CD4-positive, alpha-beta T cell (primary cell): ENCODE results near the gene XKR7. TPM values are rescaled to one million over a fixed set of nuclear protein-coding genes. Genes with fewer than 3 reads are reported as not detected.

Experiments
- ATAC-seq: fragments of 200-7000 bp; cut with Tn5 transposase; one replicate; pipeline ENCODE4 v1.10.0; 2022; ENCODE audit warnings: mild to moderate bottlenecking; ENCODE audit not compliant: poor library complexity
- CTCF ChIA-PET: fragments of 350-600 bp; sonication (Branson Sonifier 250); formaldehyde crosslinking; loops from one replicate; lab custom pipeline; 2021; ENCODE audit warnings: antibody characterized with exemption, inconsistent platforms; lab: Charles Lee
- POLR2A ChIA-PET: fragments of 350-600 bp; sonication (Branson Sonifier 250); formaldehyde crosslinking; loops from one replicate; lab custom pipeline; 2021; ENCODE audit warnings: antibody characterized with exemption, inconsistent platforms; lab: Charles Lee
- DNase-seq, 14 experiments: peaks; one replicate each; pipeline ENCODE4 v3.0.0-alpha.2; 2013 to 2020; ENCODE audit warnings: mixed read lengths in 2 of 14
- H3K27ac ChIP-seq, 2 donors: one replicate each; pipeline versions ENCODE4 v1.5.1 to v1.7.0; 2013; ENCODE audit warnings: low read length in 2 of 2, low read depth in 1 of 2, mild to moderate bottlenecking in 1 of 2
- H3K27me3 ChIP-seq, 2 experiments: 1 replicate in 1 of 2; 2 replicates in 1 of 2; pipeline versions ENCODE4 v1.6.1 to v1.7.0; 2013; ENCODE audit warnings: low read length in 2 of 2, control low read depth in 1 of 2, mild to moderate bottlenecking in 1 of 2, moderate library complexity in 1 of 2; ENCODE audit not compliant: insufficient read depth in 2 of 2, control insufficient read depth in 1 of 2
- H3K36me3 ChIP-seq: one replicate; pipeline ENCODE4 v1.6.1; 2013; ENCODE audit warnings: low read length, control low read depth; ENCODE audit not compliant: insufficient read depth
- H3K4me1 ChIP-seq: one replicate; pipeline ENCODE4 v1.6.1; 2013; ENCODE audit warnings: low read length, control low read depth; ENCODE audit not compliant: insufficient read depth
- H3K4me3 ChIP-seq: one replicate; pipeline ENCODE4 v1.5.1; 2013; ENCODE audit warnings: mild to moderate bottlenecking, low read length, moderate library complexity
- H3K9me3 ChIP-seq, 2 experiments: 1 replicate in 1 of 2; 2 replicates in 1 of 2; pipeline versions ENCODE4 v1.6.1 to v1.7.0; 2013; ENCODE audit warnings: low read length in 2 of 2, mild to moderate bottlenecking in 2 of 2, control low read depth in 1 of 2, moderate library complexity in 1 of 2; ENCODE audit not compliant: control insufficient read depth in 1 of 2, insufficient read depth in 1 of 2
- H3K27ac Mint-ChIP-seq: one replicate; pipeline ENCODE4 v1.8.0; 2020; ENCODE audit warnings: mixed read lengths
- H3K27me3 Mint-ChIP-seq: one replicate; pipeline ENCODE4 v1.8.0; 2021; ENCODE audit warnings: mixed read lengths
- H3K36me3 Mint-ChIP-seq: one replicate; pipeline ENCODE4 v1.8.0; 2021; ENCODE audit warnings: low read depth, mixed read lengths
- H3K4me1 Mint-ChIP-seq: one replicate; pipeline ENCODE4 v1.8.0; 2021; ENCODE audit warnings: low read depth, mixed read lengths
- H3K4me3 Mint-ChIP-seq: one replicate; pipeline ENCODE4 v1.8.0; 2020; ENCODE audit warnings: mild to moderate bottlenecking, mixed read lengths
- H3K9me3 Mint-ChIP-seq: one replicate; pipeline ENCODE4 v1.8.0; 2020; ENCODE audit warnings: mixed read lengths
- intact Hi-C, 2 experiments: fragments of 100-400 bp; cut with DNase I in 1 of 2; cut with micrococcal nuclease in 1 of 2; formaldehyde crosslinking; loops; one replicate each; pipeline versions ENCODE4 v1.15.1 to v1.9.0; 2023 to 2025; cut with DNase I, micrococcal nuclease
- total RNA-seq, 174 experiments: library from RNA in 2 of 174; stranded (reverse) in 2 of 174; gene quantifications; one replicate each; pipeline ENCODE4 v1.2.3 and lab custom pipeline; 2021 to 2026
- TF ChIP-seq, protein P1 (sequence below): fragments of 200-600 bp; IDR thresholded peaks from one replicate; pipeline ENCODE4 v1.8.0; 2022; ENCODE audit warnings: antibody characterized with exemption, mild to moderate bottlenecking

Gene XKR7
- total RNA-seq, 2 experiments from 2014 or later = not detected

DNA sequence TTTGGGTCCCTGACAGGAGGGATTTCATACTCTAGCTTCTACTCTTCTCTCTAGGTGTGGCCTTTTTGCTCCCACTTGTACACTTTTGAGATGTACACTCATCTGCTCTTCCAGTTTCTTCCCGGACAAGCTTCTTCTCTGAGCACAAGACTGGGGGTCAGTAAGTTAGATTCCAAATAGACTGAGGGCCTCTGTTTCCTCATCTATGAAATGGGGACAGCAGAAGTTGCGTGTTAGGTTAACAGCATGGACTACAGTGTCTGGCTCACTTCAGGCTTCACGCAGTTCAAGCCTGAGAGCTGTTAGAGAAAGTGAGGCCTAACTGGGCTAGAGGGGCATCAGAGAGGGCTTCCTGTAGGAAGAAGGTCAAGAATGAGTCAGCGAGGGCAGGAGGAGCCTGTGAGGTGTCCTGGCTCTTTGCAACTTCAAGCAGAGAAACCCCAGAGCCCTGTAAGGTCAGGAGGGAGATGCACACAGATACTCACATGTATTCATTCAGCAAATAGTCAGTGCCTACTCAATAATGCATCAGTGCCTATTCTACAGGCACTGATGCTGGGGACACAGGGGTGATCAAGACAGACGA lies 20.6 kb downstream of the XKR7 start:
- ATAC-seq = no peak

GRCh38 chr20:31989030-31989645 lies 21.2 kb downstream of the XKR7 start:
- POLR2A ChIA-PET = no interaction called here
- CTCF ChIA-PET = no interaction called here
- H3K27me3 Mint-ChIP-seq = peaks cover 20% of the 10 kb centered on the region
- no peak for DNase-seq
- H3K9me3 Mint-ChIP-seq = no peaks in the 10 kb centered on the region
- H3K36me3 Mint-ChIP-seq = no peaks in the 10 kb centered on the region
- Histone ChIP-seq H3K4me3 (no peak overlapping the region), H3K4me1 (no peaks in the 10 kb centered on the region), H3K36me3 (no peaks in the 10 kb centered on the region), H3K9me3 (no peaks in the 10 kb centered on the region), H3K27ac (no peak overlapping the region), H3K27me3 (peaks cover 0 to 8% of the 10 kb centered on the region in 2 experiments)
- ATAC-seq = no peak
- H3K4me3 Mint-ChIP-seq = no peak overlapping the region
- intact Hi-C loops = no loop called here
- no peak overlapping the region for H3K27ac Mint-ChIP-seq
- no peaks in the 10 kb centered on the region for H3K4me1 Mint-ChIP-seq
- TF ChIP-seq, protein P1, sequence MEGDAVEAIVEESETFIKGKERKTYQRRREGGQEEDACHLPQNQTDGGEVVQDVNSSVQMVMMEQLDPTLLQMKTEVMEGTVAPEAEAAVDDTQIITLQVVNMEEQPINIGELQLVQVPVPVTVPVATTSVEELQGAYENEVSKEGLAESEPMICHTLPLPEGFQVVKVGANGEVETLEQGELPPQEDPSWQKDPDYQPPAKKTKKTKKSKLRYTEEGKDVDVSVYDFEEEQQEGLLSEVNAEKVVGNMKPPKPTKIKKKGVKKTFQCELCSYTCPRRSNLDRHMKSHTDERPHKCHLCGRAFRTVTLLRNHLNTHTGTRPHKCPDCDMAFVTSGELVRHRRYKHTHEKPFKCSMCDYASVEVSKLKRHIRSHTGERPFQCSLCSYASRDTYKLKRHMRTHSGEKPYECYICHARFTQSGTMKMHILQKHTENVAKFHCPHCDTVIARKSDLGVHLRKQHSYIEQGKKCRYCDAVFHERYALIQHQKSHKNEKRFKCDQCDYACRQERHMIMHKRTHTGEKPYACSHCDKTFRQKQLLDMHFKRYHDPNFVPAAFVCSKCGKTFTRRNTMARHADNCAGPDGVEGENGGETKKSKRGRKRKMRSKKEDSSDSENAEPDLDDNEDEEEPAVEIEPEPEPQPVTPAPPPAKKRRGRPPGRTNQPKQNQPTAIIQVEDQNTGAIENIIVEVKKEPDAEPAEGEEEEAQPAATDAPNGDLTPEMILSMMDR = no peak

More for the DNA sequence above, 20.6 kb downstream of the XKR7 start:
- H3K9me3 Mint-ChIP-seq = no peaks in the 10 kb centered on the region
- no peak for DNase-seq
- Histone ChIP-seq H3K27ac (no peak overlapping the region), H3K4me1 (no peaks in the 10 kb centered on the region), H3K36me3 (no peaks in the 10 kb centered on the region), H3K4me3 (no peak overlapping the region), H3K27me3 (peaks cover 0 to 2% of the 10 kb centered on the region in 2 experiments), H3K9me3 (no peaks in the 10 kb centered on the region)
- no peaks in the 10 kb centered on the region for H3K4me1 Mint-ChIP-seq
- peaks cover 13% of the 10 kb centered on the region for H3K27me3 Mint-ChIP-seq
- TF ChIP-seq, protein P1 = no peak
- POLR2A ChIA-PET = no interaction called here
- CTCF ChIA-PET = no interaction called here
- no peak overlapping the region for H3K27ac Mint-ChIP-seq
- no peak overlapping the region for H3K4me3 Mint-ChIP-seq
- H3K36me3 Mint-ChIP-seq = no peaks in the 10 kb centered on the region
- intact Hi-C loops = no loop called here

DNA sequence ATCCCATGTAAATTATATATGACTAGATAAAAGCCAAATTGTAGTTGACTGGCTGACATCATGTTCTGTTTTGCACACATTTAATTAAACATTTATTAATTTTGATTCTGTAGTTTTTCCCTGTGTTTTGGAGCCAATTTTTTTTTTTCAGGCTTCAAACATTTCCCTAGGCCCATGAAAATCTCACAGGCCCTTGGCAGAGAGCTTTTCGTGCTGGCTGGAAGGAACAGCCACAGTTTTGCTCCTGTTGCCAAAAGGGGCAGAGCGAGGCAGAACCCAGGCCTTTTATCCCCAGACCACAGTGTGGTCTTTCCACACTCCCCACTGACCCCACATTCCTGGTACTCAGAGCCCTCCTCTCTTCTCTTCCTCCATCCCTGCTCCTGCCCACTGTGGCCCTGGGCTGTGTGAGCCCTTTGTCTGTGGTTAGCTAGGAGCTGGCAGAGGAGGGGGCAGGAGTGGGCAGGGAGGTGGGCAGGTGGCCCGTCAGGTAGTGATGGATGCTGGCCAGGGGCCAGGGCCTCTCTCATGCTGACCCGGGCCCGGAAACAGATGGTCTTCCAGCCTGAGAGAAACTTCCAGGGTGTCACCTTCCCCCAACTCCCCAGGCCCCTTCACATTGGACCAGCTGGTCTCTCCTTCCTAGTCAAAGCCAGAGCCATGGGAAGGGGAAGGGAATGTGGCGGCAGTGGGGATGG lies 22.8 kb downstream of the XKR7 start:
- no peaks in the 10 kb centered on the region for H3K36me3 Mint-ChIP-seq
- DNase-seq = no peak
- H3K4me3 ChIP-seq = no peak overlapping the region
- no peaks in the 10 kb centered on the region for H3K9me3 Mint-ChIP-seq
- H3K27me3 ChIP-seq = peaks cover 12 to 23% of the 10 kb centered on the region in 2 experiments
- peaks cover 29% of the 10 kb centered on the region for H3K27me3 Mint-ChIP-seq
- POLR2A ChIA-PET = no interaction called here
- ATAC-seq = no peak
- no peak overlapping the region for H3K27ac Mint-ChIP-seq
- no peaks in the 10 kb centered on the region for H3K36me3 ChIP-seq
- intact Hi-C loops = no loop called here
- TF ChIP-seq, protein P1 = no peak
- H3K4me3 Mint-ChIP-seq = no peak overlapping the region
- CTCF ChIA-PET = no interaction called here
- H3K27ac ChIP-seq = no peak overlapping the region
- no peaks in the 10 kb centered on the region for H3K4me1 ChIP-seq
- no peaks in the 10 kb centered on the region for H3K4me1 Mint-ChIP-seq
- H3K9me3 ChIP-seq = peaks cover 0 to 6% of the 10 kb centered on the region in 2 experiments
